Keratinocyte (primary cell): ENCODE data around the gene CRAMP1. TPM values are rescaled to one million over a fixed set of nuclear protein-coding genes. Genes with fewer than 3 reads are reported as not detected.

Source experiments
- DNase-seq: peaks from one replicate; pipeline ENCODE4 v3.0.0-alpha.2; 2011; ENCODE audit warnings: low read depth, missing footprints, low spot score
- FAIRE-seq: peaks from 2 replicates; lab custom pipeline; 2011; peaks lifted over from hg19 to GRCh38; lab: Jason Lieb, UNC
- H2AFZ ChIP-seq: 2 replicates; pipeline ENCODE4 v1.6.0; 2012; ENCODE audit warnings: low read length, control low read depth, inconsistent platforms; ENCODE audit not compliant: control insufficient read depth
- H3K27ac ChIP-seq: 2 replicates; pipeline ENCODE4 v1.5.1; 2011; ENCODE audit warnings: low read length; ENCODE audit not compliant: control insufficient read depth, insufficient read depth
- H3K27me3 ChIP-seq: 3 replicates; pipeline ENCODE4 v1.6.0; 2011; ENCODE audit warnings: low read length; ENCODE audit not compliant: control insufficient read depth, insufficient read depth; ENCODE audit errors: extremely low read depth
- H3K36me3 ChIP-seq, 2 experiments: 2 replicates in 1 of 2; 3 replicates in 1 of 2; pipeline ENCODE4 v1.5.1; 2011; ENCODE audit warnings: low read length in 2 of 2, mild to moderate bottlenecking in 1 of 2; ENCODE audit not compliant: control insufficient read depth in 2 of 2, insufficient read depth in 2 of 2; ENCODE audit errors: extremely low read depth in 1 of 2
- H3K4me1 ChIP-seq: 3 replicates; pipeline ENCODE4 v1.5.1; 2011; ENCODE audit warnings: low read length; ENCODE audit not compliant: control insufficient read depth, insufficient read depth; ENCODE audit errors: extremely low read depth
- H3K4me2 ChIP-seq: 3 replicates; pipeline ENCODE4 v1.6.0; 2011; ENCODE audit warnings: low read depth, low read length; ENCODE audit not compliant: control insufficient read depth, insufficient read depth; ENCODE audit errors: extremely low read depth
- H3K4me3 ChIP-seq, 3 experiments: fragments of 200-600 bp in 1 of 3; sonication (generic) in 1 of 3; 2 replicates in 2 of 3; 3 replicates in 1 of 3; pipeline ENCODE4 v1.5.1; 2011 to 2016; ENCODE audit warnings: low read length in 3 of 3, mild to moderate bottlenecking in 3 of 3, control low read depth in 2 of 3, inconsistent platforms in 1 of 3, low read depth in 1 of 3, mixed read lengths in 1 of 3, mixed run types in 1 of 3, moderate library complexity in 1 of 3; ENCODE audit not compliant: control insufficient read depth in 2 of 3, insufficient read depth in 2 of 3; ENCODE audit errors: extremely low read depth in 1 of 3
- H3K79me2 ChIP-seq: 2 replicates; pipeline ENCODE4 v1.6.0; 2012; ENCODE audit warnings: low read length; ENCODE audit not compliant: control insufficient read depth, insufficient read depth
- H3K9ac ChIP-seq: 3 replicates; pipeline ENCODE4 v1.6.0; 2011; ENCODE audit warnings: low read length; ENCODE audit not compliant: control insufficient read depth, insufficient read depth; ENCODE audit errors: extremely low read depth
- H3K9me1 ChIP-seq: 3 replicates; pipeline ENCODE4 v1.6.0; 2011; ENCODE audit warnings: low read length; ENCODE audit not compliant: control insufficient read depth, insufficient read depth; ENCODE audit errors: extremely low read depth
- H3K9me3 ChIP-seq: 2 replicates; pipeline ENCODE4 v1.5.1; 2012; ENCODE audit warnings: low read depth, low read length; ENCODE audit not compliant: control insufficient read depth
- H4K20me1 ChIP-seq: 3 replicates; pipeline ENCODE4 v1.6.0; 2011; ENCODE audit warnings: low read length; ENCODE audit not compliant: control insufficient read depth, insufficient read depth; ENCODE audit errors: extremely low read depth
- EZH2 ChIP-seq: IDR thresholded peaks from one replicate; pipeline ENCODE4 v1.6.1; 2012; ENCODE audit warnings: inconsistent platforms, mild to moderate bottlenecking, low read length, moderate library complexity
- dilution Hi-C: fragments of 300-500 bp; cut with MboI; formaldehyde crosslinking; loops from one replicate; pipeline ENCODE4 v1.7.0; 2020; ENCODE audit warnings: low sequenced_read_pairs; ENCODE audit not compliant: extremely low pct_ligation_motif_present
- polyA plus RNA-seq, 5 experiments: library from polyadenylated mRNA; depleted of rRNA in 3 of 5; stranded (reverse) in 3 of 5; stranded (forward) in 1 of 5; unstranded in 1 of 5; fragments of >200 nt; gene quantifications; 1 replicate in 1 of 5; 2 replicates in 3 of 5; 3 replicates in 1 of 5; pipeline versions ENCODE4 v1.2.1 to v1.2.3, GENCODE V29; 2011 to 2012; ENCODE audit warnings: missing spikeins in 2 of 5, low read depth in 1 of 5, low replicate concordance in 1 of 5
- TF ChIP-seq, protein P1 (sequence below), 3 experiments: IDR thresholded peaks in 1 of 3; conservative IDR thresholded peaks in 1 of 3; optimal IDR thresholded peaks in 1 of 3; 2 replicates in 2 of 3; 3 replicates in 1 of 3; pipeline versions ENCODE3 to v1.5.1; 2011; ENCODE audit warnings: low read length in 3 of 3, mild to moderate bottlenecking in 3 of 3, moderate library complexity in 2 of 3, control low read depth in 1 of 3, inconsistent platforms in 1 of 3; ENCODE audit not compliant: insufficient read depth in 2 of 3; ENCODE audit errors: extremely low read depth in 1 of 3

CRAMP1 gene
- polyA plus RNA-seq, 1 donor (not counting 4 experiments of a cell fraction or from before 2014, with no cell fraction given), result 6.5 TPM

DNA sequence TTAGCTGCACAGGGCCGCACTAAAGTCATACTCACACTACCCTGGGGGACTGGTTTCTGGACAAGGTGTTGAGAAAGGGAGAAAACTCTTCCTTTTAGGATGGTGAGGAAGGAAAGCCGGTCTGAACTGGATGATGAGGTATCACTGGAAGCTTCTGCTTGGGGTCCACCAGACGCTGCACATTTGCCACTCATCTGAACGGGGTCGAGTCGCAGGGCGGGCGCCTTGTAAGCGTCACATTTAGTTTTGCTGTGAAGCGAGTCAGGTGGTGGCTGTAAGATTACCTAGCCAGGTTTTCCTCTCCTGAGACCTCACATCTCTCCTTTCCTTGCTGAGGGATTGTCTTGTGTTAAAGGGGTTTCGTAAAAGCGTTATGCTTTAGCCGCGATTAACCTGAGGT is 68.2 kb downstream of the CRAMP1 start:
- H3K27me3 ChIP-seq, result no peaks in the 10 kb centered on the region
- no peak for DNase-seq
- peaks cover 26% of the 10 kb centered on the region for H3K4me1 ChIP-seq
- H3K4me3 ChIP-seq, result no peak overlapping the region
- H3K27ac ChIP-seq, result peak overlapping the region; percentile 1
- H3K9me3 ChIP-seq, result no peaks in the 10 kb centered on the region
- H3K36me3 ChIP-seq, result peaks cover 17 to 29% of the 10 kb centered on the region in 2 experiments
- dilution Hi-C loops, result no loop called here
- peak overlapping the region; percentile 40 for H3K4me2 ChIP-seq
- no peaks in the 10 kb centered on the region for H3K9me1 ChIP-seq
- H4K20me1 ChIP-seq, result no peaks in the 10 kb centered on the region
- no peak overlapping the region for H3K9ac ChIP-seq
- H3K79me2 ChIP-seq, result peaks cover 68% of the 10 kb centered on the region
- H2AFZ ChIP-seq, result no peak overlapping the region
- no peak for FAIRE-seq
- TF ChIP-seq EZH2, result no peak
- TF ChIP-seq, protein P1, sequence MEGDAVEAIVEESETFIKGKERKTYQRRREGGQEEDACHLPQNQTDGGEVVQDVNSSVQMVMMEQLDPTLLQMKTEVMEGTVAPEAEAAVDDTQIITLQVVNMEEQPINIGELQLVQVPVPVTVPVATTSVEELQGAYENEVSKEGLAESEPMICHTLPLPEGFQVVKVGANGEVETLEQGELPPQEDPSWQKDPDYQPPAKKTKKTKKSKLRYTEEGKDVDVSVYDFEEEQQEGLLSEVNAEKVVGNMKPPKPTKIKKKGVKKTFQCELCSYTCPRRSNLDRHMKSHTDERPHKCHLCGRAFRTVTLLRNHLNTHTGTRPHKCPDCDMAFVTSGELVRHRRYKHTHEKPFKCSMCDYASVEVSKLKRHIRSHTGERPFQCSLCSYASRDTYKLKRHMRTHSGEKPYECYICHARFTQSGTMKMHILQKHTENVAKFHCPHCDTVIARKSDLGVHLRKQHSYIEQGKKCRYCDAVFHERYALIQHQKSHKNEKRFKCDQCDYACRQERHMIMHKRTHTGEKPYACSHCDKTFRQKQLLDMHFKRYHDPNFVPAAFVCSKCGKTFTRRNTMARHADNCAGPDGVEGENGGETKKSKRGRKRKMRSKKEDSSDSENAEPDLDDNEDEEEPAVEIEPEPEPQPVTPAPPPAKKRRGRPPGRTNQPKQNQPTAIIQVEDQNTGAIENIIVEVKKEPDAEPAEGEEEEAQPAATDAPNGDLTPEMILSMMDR (optimal IDR thresholded peaks at IDR 0.05 in 1 of 3, IDR thresholded peaks at IDR 0.05 in 1 of 3, conservative IDR thresholded peaks at IDR 0.05 in 1 of 3; ENCODE audit: extremely low read depth in 1 of 3, insufficient read depth in 2 of 3, low read length in 3 of 3), result no peak

DNA sequence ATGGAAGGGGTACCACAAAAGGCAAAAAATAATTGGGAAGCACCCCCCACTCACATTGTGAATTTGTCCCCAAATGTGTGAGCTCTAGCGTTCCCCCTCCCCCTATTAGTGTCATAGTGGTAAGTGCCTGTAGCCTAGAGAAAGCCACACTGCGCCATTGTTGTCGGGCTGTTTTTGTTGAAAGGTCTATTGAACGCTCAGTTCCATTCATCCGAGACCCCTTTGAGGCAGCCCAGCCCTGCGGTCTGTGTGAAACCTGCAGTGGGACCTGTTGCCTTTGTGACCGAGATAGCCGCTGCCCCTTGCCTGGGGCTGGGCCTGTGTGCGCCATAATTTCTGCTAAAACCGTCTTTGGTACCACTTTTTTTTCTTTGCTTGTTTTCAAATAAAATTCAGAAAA is 68.9 kb downstream of the CRAMP1 start:
- Histone ChIP-seq H3K4me3 (no peak overlapping the region), H3K27me3 (no peaks in the 10 kb centered on the region), H3K4me1 (peaks cover 26% of the 10 kb centered on the region), H3K79me2 (peaks cover 74% of the 10 kb centered on the region), H3K4me2 (peak overlapping the region; percentile 72), H3K9ac (peak overlapping the region; percentile 47), H2AFZ (no peak overlapping the region), H3K9me1 (no peaks in the 10 kb centered on the region), H3K36me3 (peaks cover 15 to 23% of the 10 kb centered on the region in 2 experiments), H3K9me3 (no peaks in the 10 kb centered on the region), H4K20me1 (no peaks in the 10 kb centered on the region), H3K27ac (peak overlapping the region; percentile 67)
- dilution Hi-C loops, result no loop called here
- TF ChIP-seq, protein P1 (optimal IDR thresholded peaks at IDR 0.05 in 1 of 3, IDR thresholded peaks at IDR 0.05 in 1 of 3, conservative IDR thresholded peaks at IDR 0.05 in 1 of 3; ENCODE audit: extremely low read depth in 1 of 3, insufficient read depth in 2 of 3, low read length in 3 of 3), result no peak
- TF ChIP-seq EZH2, result no peak
- no peak for DNase-seq
- no peak for FAIRE-seq
